Dermis microvascular lymphatic vessel endothelial cell (primary cell): ENCODE measurements around the gene CRIP2. TPM values are rescaled to one million over a fixed set of nuclear protein-coding genes. Genes with fewer than 3 reads are reported as not detected.

ENCODE experiments used
- DNase-seq, 2 donors: peaks; one replicate each; pipeline versions ENCODE4 v3.0.0 to v3.0.0-alpha.2; 2010; ENCODE audit warnings: low read depth in 2 of 2
- total RNA-seq: library from RNA; depleted of rRNA; stranded (reverse); fragments of >200 nt; gene quantifications from 2 replicates; pipeline ENCODE4 v1.2.1, GENCODE V29; 2014

The CRIP2 gene
- total RNA-seq, 1 donor from 2014 or later: 137 TPM

GRCh38 chr14:105498430-105499255, 24.0 kb downstream of the CRIP2 start:
- DNase-seq: no peak

GRCh38 chr14:105499256-105500035, 24.8 kb downstream of the CRIP2 start:
- DNase-seq: no peak

GRCh38 chr14:105500036-105500725, 25.6 kb downstream of the CRIP2 start:
- no peak for DNase-seq

GRCh38 chr14:105500726-105501101, 26.1 kb downstream of the CRIP2 start:
- DNase-seq: no peak

- DNase-seq: no peak
Observed at GRCh38 chr14:105501504-105502291, 27.1 kb downstream of the CRIP2 start.

- DNase-seq: no peak
Observed at GRCh38 chr14:105502446-105503295, 28.1 kb downstream of the CRIP2 start.

GRCh38 chr14:105503296-105503640, 28.6 kb downstream of the CRIP2 start:
- no peak for DNase-seq

GRCh38 chr14:105503935-105504692, 29.5 kb downstream of the CRIP2 start:
- no peak for DNase-seq

GRCh38 chr14:105505101-105505500, 30.5 kb downstream of the CRIP2 start:
- no peak for DNase-seq

- no peak for DNase-seq
Observed at GRCh38 chr14:105507247-105507646, 32.6 kb downstream of the CRIP2 start.

- DNase-seq: no peak
Observed at GRCh38 chr14:105508069-105508468, 33.4 kb downstream of the CRIP2 start.

GRCh38 chr14:105508601-105509000, 34.0 kb downstream of the CRIP2 start:
- no peak for DNase-seq

GRCh38 chr14:105517096-105517495, 42.5 kb downstream of the CRIP2 start:
- DNase-seq: no peak

- DNase-seq: no peak
Observed at GRCh38 chr14:105519946-105520698, 45.5 kb downstream of the CRIP2 start.

GRCh38 chr14:105525326-105525725, 50.7 kb downstream of the CRIP2 start:
- DNase-seq: no peak

- no peak for DNase-seq
Observed at GRCh38 chr14:105525861-105526775, 51.5 kb downstream of the CRIP2 start, which contains the start of gene TMEM121. TSS of gene TMEM121 (plus strand) at chr14:105526583. CDS start at chr14:105528835, 2,252 bp downstream.

- DNase-seq: no peak
Observed at GRCh38 chr14:105526776-105527380, 52.3 kb downstream of the CRIP2 start.
